Keratinocyte (primary cell): ENCODE data around the gene ZBTB20. TPM values are rescaled to one million over a fixed set of nuclear protein-coding genes. Genes with fewer than 3 reads are reported as not detected.

ENCODE experiments used
- DNase-seq: peaks from one replicate; pipeline ENCODE4 v3.0.0-alpha.2; 2011; ENCODE audit warnings: low read depth, missing footprints, low spot score
- FAIRE-seq: peaks from 2 replicates; lab custom pipeline; 2011; peaks lifted over from hg19 to GRCh38; lab: Jason Lieb, UNC
- H2AFZ ChIP-seq: 2 replicates; pipeline ENCODE4 v1.6.0; 2012; ENCODE audit warnings: low read length, control low read depth, inconsistent platforms; ENCODE audit not compliant: control insufficient read depth
- H3K27ac ChIP-seq: 2 replicates; pipeline ENCODE4 v1.5.1; 2011; ENCODE audit warnings: low read length; ENCODE audit not compliant: control insufficient read depth, insufficient read depth
- H3K27me3 ChIP-seq: 3 replicates; pipeline ENCODE4 v1.6.0; 2011; ENCODE audit warnings: low read length; ENCODE audit not compliant: control insufficient read depth, insufficient read depth; ENCODE audit errors: extremely low read depth
- H3K36me3 ChIP-seq, 2 experiments: 2 replicates in 1 of 2; 3 replicates in 1 of 2; pipeline ENCODE4 v1.5.1; 2011; ENCODE audit warnings: low read length in 2 of 2, mild to moderate bottlenecking in 1 of 2; ENCODE audit not compliant: control insufficient read depth in 2 of 2, insufficient read depth in 2 of 2; ENCODE audit errors: extremely low read depth in 1 of 2
- H3K4me1 ChIP-seq: 3 replicates; pipeline ENCODE4 v1.5.1; 2011; ENCODE audit warnings: low read length; ENCODE audit not compliant: control insufficient read depth, insufficient read depth; ENCODE audit errors: extremely low read depth
- H3K4me2 ChIP-seq: 3 replicates; pipeline ENCODE4 v1.6.0; 2011; ENCODE audit warnings: low read depth, low read length; ENCODE audit not compliant: control insufficient read depth, insufficient read depth; ENCODE audit errors: extremely low read depth
- H3K4me3 ChIP-seq, 3 experiments: fragments of 200-600 bp in 1 of 3; sonication (generic) in 1 of 3; 2 replicates in 2 of 3; 3 replicates in 1 of 3; pipeline ENCODE4 v1.5.1; 2011 to 2016; ENCODE audit warnings: low read length in 3 of 3, mild to moderate bottlenecking in 3 of 3, control low read depth in 2 of 3, inconsistent platforms in 1 of 3, low read depth in 1 of 3, mixed read lengths in 1 of 3, mixed run types in 1 of 3, moderate library complexity in 1 of 3; ENCODE audit not compliant: control insufficient read depth in 2 of 3, insufficient read depth in 2 of 3; ENCODE audit errors: extremely low read depth in 1 of 3
- H3K79me2 ChIP-seq: 2 replicates; pipeline ENCODE4 v1.6.0; 2012; ENCODE audit warnings: low read length; ENCODE audit not compliant: control insufficient read depth, insufficient read depth
- H3K9ac ChIP-seq: 3 replicates; pipeline ENCODE4 v1.6.0; 2011; ENCODE audit warnings: low read length; ENCODE audit not compliant: control insufficient read depth, insufficient read depth; ENCODE audit errors: extremely low read depth
- H3K9me1 ChIP-seq: 3 replicates; pipeline ENCODE4 v1.6.0; 2011; ENCODE audit warnings: low read length; ENCODE audit not compliant: control insufficient read depth, insufficient read depth; ENCODE audit errors: extremely low read depth
- H3K9me3 ChIP-seq: 2 replicates; pipeline ENCODE4 v1.5.1; 2012; ENCODE audit warnings: low read depth, low read length; ENCODE audit not compliant: control insufficient read depth
- H4K20me1 ChIP-seq: 3 replicates; pipeline ENCODE4 v1.6.0; 2011; ENCODE audit warnings: low read length; ENCODE audit not compliant: control insufficient read depth, insufficient read depth; ENCODE audit errors: extremely low read depth
- EZH2 ChIP-seq: IDR thresholded peaks from one replicate; pipeline ENCODE4 v1.6.1; 2012; ENCODE audit warnings: inconsistent platforms, mild to moderate bottlenecking, low read length, moderate library complexity
- dilution Hi-C: fragments of 300-500 bp; cut with MboI; formaldehyde crosslinking; loops from one replicate; pipeline ENCODE4 v1.7.0; 2020; ENCODE audit warnings: low sequenced_read_pairs; ENCODE audit not compliant: extremely low pct_ligation_motif_present
- polyA minus RNA-seq, 3 experiments: library from RNA; depleted of rRNA, polyadenylated mRNA; stranded (reverse); fragments of >200 nt; gene quantifications; 1 replicate in 1 of 3; 2 replicates in 1 of 3; 3 replicates in 1 of 3; pipeline ENCODE4 v1.2.3, GENCODE V29; 2011
- polyA plus RNA-seq, 5 experiments: library from polyadenylated mRNA; depleted of rRNA in 3 of 5; stranded (reverse) in 3 of 5; stranded (forward) in 1 of 5; unstranded in 1 of 5; fragments of >200 nt; gene quantifications; 1 replicate in 1 of 5; 2 replicates in 3 of 5; 3 replicates in 1 of 5; pipeline versions ENCODE4 v1.2.1 to v1.2.3, GENCODE V29; 2011 to 2012; ENCODE audit warnings: missing spikeins in 2 of 5, low read depth in 1 of 5, low replicate concordance in 1 of 5
- TF ChIP-seq, protein P1 (sequence below), 3 experiments: IDR thresholded peaks in 1 of 3; conservative IDR thresholded peaks in 1 of 3; optimal IDR thresholded peaks in 1 of 3; 2 replicates in 2 of 3; 3 replicates in 1 of 3; pipeline versions ENCODE3 to v1.5.1; 2011; ENCODE audit warnings: low read length in 3 of 3, mild to moderate bottlenecking in 3 of 3, moderate library complexity in 2 of 3, control low read depth in 1 of 3, inconsistent platforms in 1 of 3; ENCODE audit not compliant: insufficient read depth in 2 of 3; ENCODE audit errors: extremely low read depth in 1 of 3

Gene ZBTB20
- polyA plus RNA-seq (0.32 to 0.52 TPM (median 0.35 TPM) in 3 replicates), polyA minus RNA-seq (2.6 to 12.1 TPM (median 9.7 TPM) in 3 replicates)
- polyA plus RNA-seq (2011; ENCODE audit: low read depth): 1.9 TPM
- 0.18 and 0.29 TPM in 2 replicates for polyA plus RNA-seq (2011; cell fraction: cytosol; rRNA removed)
- 1.9 and 2.2 TPM in 2 replicates for polyA plus RNA-seq (2011; cell fraction: nucleus; rRNA removed)
- 0.17 and 1.8 TPM in 2 replicates for polyA plus RNA-seq (2012; ENCODE audit: low replicate concordance)
- 4.4 TPM for polyA minus RNA-seq (2011; cell fraction: cytosol; rRNA and poly(A)+ RNA removed)
- polyA minus RNA-seq (2011; cell fraction: nucleus; rRNA and poly(A)+ RNA removed): 10.9 and 24.0 TPM in 2 replicates

DNA sequence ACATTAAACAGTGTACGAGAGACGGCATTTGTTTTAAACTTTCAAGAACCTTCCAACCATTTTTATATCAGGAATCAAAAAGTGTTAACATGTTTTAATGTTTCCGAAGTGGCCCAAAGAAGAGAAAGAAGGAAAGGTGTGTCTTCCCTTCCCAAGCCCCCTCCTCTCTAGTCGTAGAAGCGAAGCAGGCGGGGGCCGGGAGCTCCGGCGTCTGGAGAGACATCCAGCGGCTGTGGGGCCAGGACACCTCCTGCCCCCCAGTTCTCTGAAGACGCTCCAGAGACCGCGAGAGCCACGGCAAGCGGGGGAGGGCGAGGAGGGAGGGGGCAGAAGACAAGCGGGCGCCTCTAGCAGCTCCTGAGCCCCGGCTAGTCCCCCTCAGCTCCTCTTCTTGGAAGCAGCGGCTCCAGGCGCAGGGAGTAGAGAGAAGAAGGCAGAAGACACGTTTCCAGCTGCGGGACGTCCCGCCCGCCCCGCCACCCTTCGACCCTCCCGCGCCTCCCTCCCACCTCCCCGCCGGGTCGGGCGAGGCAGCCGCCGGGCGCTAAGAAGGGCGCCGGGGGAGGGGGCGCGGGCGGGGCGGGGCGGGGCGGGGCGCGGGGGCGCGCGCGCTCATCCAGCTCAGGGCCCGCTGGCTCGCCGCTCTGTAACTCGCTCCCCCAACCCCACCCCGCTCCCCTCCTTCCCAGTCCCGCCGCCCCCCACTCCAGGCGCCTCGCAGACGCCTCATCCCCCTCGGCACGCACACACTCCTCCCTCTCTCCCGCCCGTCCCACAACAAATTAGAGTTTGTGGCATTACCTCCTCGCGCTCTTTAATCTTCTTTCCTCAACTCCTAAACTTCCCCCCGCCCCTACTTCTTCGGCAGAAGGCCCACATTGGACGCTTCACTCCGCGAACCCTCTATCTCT, at the start of gene ZBTB20:
Gene ZBTB20 (minus strand): TSS at position 871 of the 911 bp plus-strand sequence.
- Histone ChIP-seq H3K4me3 (peak within 1 kb of the TSS; percentile 76 to 96 (median 87)), H3K79me2 (no peaks in the 10 kb centered on the region), H4K20me1 (no peaks in the 10 kb centered on the region), H3K4me2 (peak within 1 kb of the TSS; percentile 82), H3K9me1 (no peaks in the 10 kb centered on the region), H3K36me3 (no peaks in the 10 kb centered on the region), H3K27me3 (no peaks in the 10 kb centered on the region), H3K4me1 (peaks cover 6% of the 10 kb centered on the region), H3K27ac (peak within 1 kb of the TSS; percentile 92), H3K9ac (peak within 1 kb of the TSS; percentile 91), H3K9me3 (no peaks in the 10 kb centered on the region), H2AFZ (peak within 1 kb of the TSS; percentile 89)
- FAIRE-seq: no peak
- DNase-seq: no peak
- TF ChIP-seq, protein P1, sequence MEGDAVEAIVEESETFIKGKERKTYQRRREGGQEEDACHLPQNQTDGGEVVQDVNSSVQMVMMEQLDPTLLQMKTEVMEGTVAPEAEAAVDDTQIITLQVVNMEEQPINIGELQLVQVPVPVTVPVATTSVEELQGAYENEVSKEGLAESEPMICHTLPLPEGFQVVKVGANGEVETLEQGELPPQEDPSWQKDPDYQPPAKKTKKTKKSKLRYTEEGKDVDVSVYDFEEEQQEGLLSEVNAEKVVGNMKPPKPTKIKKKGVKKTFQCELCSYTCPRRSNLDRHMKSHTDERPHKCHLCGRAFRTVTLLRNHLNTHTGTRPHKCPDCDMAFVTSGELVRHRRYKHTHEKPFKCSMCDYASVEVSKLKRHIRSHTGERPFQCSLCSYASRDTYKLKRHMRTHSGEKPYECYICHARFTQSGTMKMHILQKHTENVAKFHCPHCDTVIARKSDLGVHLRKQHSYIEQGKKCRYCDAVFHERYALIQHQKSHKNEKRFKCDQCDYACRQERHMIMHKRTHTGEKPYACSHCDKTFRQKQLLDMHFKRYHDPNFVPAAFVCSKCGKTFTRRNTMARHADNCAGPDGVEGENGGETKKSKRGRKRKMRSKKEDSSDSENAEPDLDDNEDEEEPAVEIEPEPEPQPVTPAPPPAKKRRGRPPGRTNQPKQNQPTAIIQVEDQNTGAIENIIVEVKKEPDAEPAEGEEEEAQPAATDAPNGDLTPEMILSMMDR (optimal IDR thresholded peaks at IDR 0.05 in 1 of 3, IDR thresholded peaks at IDR 0.05 in 1 of 3, conservative IDR thresholded peaks at IDR 0.05 in 1 of 3; ENCODE audit: extremely low read depth in 1 of 3, insufficient read depth in 2 of 3, low read length in 3 of 3): no peak
- no peak for TF ChIP-seq EZH2
- dilution Hi-C loops: no loop called here

DNA sequence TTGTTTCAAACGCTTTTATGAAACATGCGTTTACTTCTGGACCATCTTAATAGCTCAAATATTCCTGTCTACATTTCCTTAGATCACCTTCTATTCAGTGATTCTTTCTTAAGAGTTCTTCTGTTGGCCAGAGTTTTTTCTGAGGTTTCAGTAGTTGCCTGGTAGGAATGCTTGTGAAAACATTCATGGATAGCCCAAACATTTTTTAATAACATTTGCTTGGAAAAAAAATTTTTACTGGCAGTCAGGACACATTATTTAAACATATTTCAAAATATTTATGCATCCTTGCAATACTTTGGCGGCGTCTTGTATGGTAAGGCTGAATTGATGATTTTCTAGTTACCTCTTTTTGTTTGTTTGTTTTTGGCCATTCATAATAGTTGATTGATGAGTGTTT, 47.4 kb upstream of the ZBTB20 start:
- H3K79me2 ChIP-seq: no peaks in the 10 kb centered on the region
- TF ChIP-seq, protein P1 (optimal IDR thresholded peaks at IDR 0.05 in 1 of 3, IDR thresholded peaks at IDR 0.05 in 1 of 3, conservative IDR thresholded peaks at IDR 0.05 in 1 of 3; ENCODE audit: extremely low read depth in 1 of 3, insufficient read depth in 2 of 3, low read length in 3 of 3): no peak
- TF ChIP-seq EZH2: no peak
- H3K4me2 ChIP-seq: no peak overlapping the region
- dilution Hi-C loops: no loop called here
- H3K4me3 ChIP-seq: no peak overlapping the region
- H4K20me1 ChIP-seq: no peaks in the 10 kb centered on the region
- DNase-seq (no peak), FAIRE-seq (no peak)
- no peaks in the 10 kb centered on the region for H3K36me3 ChIP-seq
- H2AFZ ChIP-seq: no peak overlapping the region
- no peak overlapping the region for H3K27ac ChIP-seq
- H3K27me3 ChIP-seq: no peaks in the 10 kb centered on the region
- no peak overlapping the region for H3K9ac ChIP-seq
- no peaks in the 10 kb centered on the region for H3K9me1 ChIP-seq
- no peaks in the 10 kb centered on the region for H3K4me1 ChIP-seq
- H3K9me3 ChIP-seq: no peaks in the 10 kb centered on the region
